Prostate gland (tissue), 2 donors: Measurements from ENCODE around the gene SPA17. TPM values are rescaled to one million over a fixed set of nuclear protein-coding genes. Genes with fewer than 3 reads are reported as not detected.
A peak's percentile ranks its signal among the peaks of the same experiment; 100 is the strongest.

ENCODE experiments used
- DNase-seq: peaks from one replicate; pipeline ENCODE4 v3.0.0-alpha.2; 2019; ENCODE audit warnings: low spot score
- H3K27ac ChIP-seq, 2 donors: fragments of 200-600 bp; sonication (generic); 2 replicates each; pipeline ENCODE4 v1.5.1; 2017 to 2019
- H3K27me3 ChIP-seq: fragments of 200-600 bp; sonication (generic); replicated peaks from 2 replicates; pipeline ENCODE4 v1.5.1; 2019; ENCODE audit not compliant: insufficient read depth
- H3K36me3 ChIP-seq, 2 donors: fragments of 200-600 bp; sonication (generic); 1 replicate in 1 of 2; 2 replicates in 1 of 2; pipeline versions ENCODE4 v1.5.1 to v1.8.1; 2017 to 2019
- H3K4me1 ChIP-seq: fragments of 200-600 bp; sonication (generic); replicated peaks from 2 replicates; pipeline ENCODE4 v1.5.1; 2019
- H3K4me3 ChIP-seq, 2 donors: fragments of 200-600 bp; sonication (generic); 2 replicates each; pipeline ENCODE4 v1.5.1; 2017 to 2019
- H3K9me3 ChIP-seq: fragments of 200-600 bp; sonication (generic); 2 replicates; pipeline ENCODE4 v1.5.1; 2017
- CTCF ChIP-seq, 4 experiments: fragments of 200-600 bp in 2 of 4; fragments of 450-650 bp in 2 of 4; sonication (generic) in 2 of 4; IDR thresholded peaks; 1 replicate in 3 of 4; 2 replicates in 1 of 4; pipeline ENCODE4 v1.5.1; 2016 to 2019; ENCODE audit warnings: antibody characterized with exemption in 4 of 4, mild to moderate bottlenecking in 2 of 4, moderate library complexity in 2 of 4
- POLR2A ChIP-seq: fragments of 450-650 bp; IDR thresholded peaks from one replicate; pipeline ENCODE4 v1.6.1; 2016; ENCODE audit warnings: antibody characterized with exemption, mild to moderate bottlenecking
- POLR2AphosphoS5 ChIP-seq: sonication (generic); formaldehyde crosslinking; IDR thresholded peaks from one replicate; pipeline ENCODE4 v1.6.1; 2017; ENCODE audit warnings: antibody characterized with exemption
- WGBS: methylation state at CpG from one replicate; pipeline ENCODE4 v1.1.5; 2018; 5-methylcytosine and 5-hydroxymethylcytosine counted together
- intact Hi-C: fragments of 100-400 bp; cut with DNase I; formaldehyde crosslinking; loops from one replicate; pipeline ENCODE4 v1.14.2; 2022
- total RNA-seq, 2 donors: library from RNA; depleted of rRNA; stranded (reverse); fragments of >200 nt; gene quantifications; one replicate each; pipeline ENCODE4 v1.1.0, GENCODE V29; 2016

Gene SPA17
- total RNA-seq, 2 donors from 2014 or later, result 14.7 to 20.8 TPM

- intact Hi-C loops, result no loop called here
- no peak overlapping the region for H3K4me3 ChIP-seq
- H3K27me3 ChIP-seq, result no peaks in the 10 kb centered on the region
- H3K4me1 ChIP-seq, result no peaks in the 10 kb centered on the region
- H3K9me3 ChIP-seq, result no peaks in the 10 kb centered on the region
- DNase-seq, result no peak
- H3K27ac ChIP-seq, result no peak overlapping the region
- TF ChIP-seq POLR2A (no peak), CTCF (IDR thresholded peaks at IDR 0.05) (peak in 1 of 4 experiments; percentile 6)
- 50% methylated on average over 1 of the region's 1 CpG for WGBS
- H3K36me3 ChIP-seq, result peaks cover 5 to 7% of the 10 kb centered on the region in 2 donors
Measured at GRCh38 chr11:124633355-124633754, 40.3 kb upstream of the SPA17 start.

DNA sequence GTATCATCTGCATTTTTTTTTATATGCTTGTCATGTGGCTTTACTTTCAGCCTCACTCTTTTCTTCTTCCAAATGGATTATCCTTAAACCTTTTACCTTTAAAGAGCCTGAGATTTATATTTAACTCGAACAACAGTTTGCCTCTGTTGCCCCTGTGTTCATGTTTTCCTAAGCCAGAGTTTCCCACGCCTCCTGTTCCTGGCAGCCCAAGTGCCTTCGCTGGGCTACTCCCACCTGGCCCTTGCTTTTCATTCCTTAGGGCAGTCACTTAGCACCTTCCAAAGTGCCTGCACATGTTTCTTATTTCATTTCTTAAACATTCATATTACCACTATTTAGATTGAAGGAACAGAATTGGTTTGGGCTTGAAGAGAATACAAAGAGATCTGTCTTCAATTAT lies 37.8 kb upstream of the SPA17 start:
- 70% methylated on average over 3 of the region's 3 CpGs for WGBS
- H3K27ac ChIP-seq, result no peak overlapping the region
- no peaks in the 10 kb centered on the region for H3K9me3 ChIP-seq
- H3K4me1 ChIP-seq, result no peaks in the 10 kb centered on the region
- H3K36me3 ChIP-seq, result peaks cover under 1 to 2% of the 10 kb centered on the region in 2 donors
- intact Hi-C loops, result no loop called here
- DNase-seq, result no peak
- H3K4me3 ChIP-seq, result no peak overlapping the region
- no peaks in the 10 kb centered on the region for H3K27me3 ChIP-seq
- TF ChIP-seq POLR2A (no peak), CTCF (IDR thresholded peaks at IDR 0.05) (no peak), POLR2AphosphoS5 (no peak)

DNA sequence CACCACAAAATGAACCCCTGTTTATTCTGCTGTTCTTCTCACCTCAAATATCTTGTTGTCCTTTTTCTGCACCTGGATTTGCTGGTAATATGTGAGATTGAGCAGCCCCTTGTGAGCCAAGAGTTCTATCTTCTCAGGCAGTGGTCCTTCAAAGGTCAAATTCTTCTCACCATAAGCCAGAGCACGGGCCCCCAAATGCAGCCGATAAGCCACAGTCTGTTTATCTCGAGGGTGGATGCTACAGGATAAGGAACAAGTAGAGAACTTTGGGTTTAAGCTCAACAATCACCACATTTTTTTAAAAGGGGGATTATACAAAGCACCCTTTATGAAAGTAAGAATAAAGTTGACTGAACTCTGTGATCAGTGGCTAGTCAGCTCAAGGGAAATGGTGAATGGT lies 35.2 kb upstream of the SPA17 start:
- no peak for DNase-seq
- Histone ChIP-seq H3K27ac (no peak overlapping the region), H3K4me3 (no peak overlapping the region), H3K4me1 (no peaks in the 10 kb centered on the region), H3K9me3 (no peaks in the 10 kb centered on the region), H3K27me3 (no peaks in the 10 kb centered on the region), H3K36me3 (no peaks in the 10 kb centered on the region)
- intact Hi-C loops, result no loop called here
- TF ChIP-seq POLR2AphosphoS5 (no peak), POLR2A (no peak), CTCF (IDR thresholded peaks at IDR 0.05) (no peak)
- 90% methylated on average over 3 of the region's 3 CpGs for WGBS

- WGBS, result 90% methylated on average over 1 of the region's 1 CpG
- H3K9me3 ChIP-seq, result no peaks in the 10 kb centered on the region
- DNase-seq, result no peak
- TF ChIP-seq CTCF (IDR thresholded peaks at IDR 0.05), result no peak
- no peak for TF ChIP-seq POLR2AphosphoS5
- TF ChIP-seq POLR2A, result no peak
- intact Hi-C loops, result no loop called here
- no peak overlapping the region for H3K4me3 ChIP-seq
- no peak overlapping the region for H3K27ac ChIP-seq
- H3K27me3 ChIP-seq, result no peaks in the 10 kb centered on the region
- H3K4me1 ChIP-seq, result no peaks in the 10 kb centered on the region
- no peaks in the 10 kb centered on the region for H3K36me3 ChIP-seq
Measured at GRCh38 chr11:124639186-124639585, 34.5 kb upstream of the SPA17 start.

DNA sequence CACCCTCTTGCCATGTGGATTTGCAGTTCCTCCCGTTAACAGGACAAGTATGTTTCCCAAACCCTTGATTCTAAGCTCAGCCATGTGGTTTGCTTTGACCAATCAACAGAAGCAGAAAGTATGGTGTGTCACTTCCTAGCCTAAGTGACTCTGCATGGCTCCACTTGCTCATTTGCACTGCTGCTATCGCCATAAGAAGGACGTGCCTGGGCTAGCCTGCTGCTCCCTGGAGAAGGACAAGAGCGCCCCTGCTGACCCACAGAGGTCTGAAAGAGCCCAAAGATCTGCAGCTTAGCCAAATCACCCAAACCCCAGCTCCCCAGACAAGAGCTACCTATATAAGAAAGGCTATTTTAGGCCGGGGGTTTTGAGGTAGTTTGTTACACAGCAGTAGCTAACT lies 33.0 kb upstream of the SPA17 start:
- Histone ChIP-seq H3K9me3 (no peaks in the 10 kb centered on the region), H3K4me3 (no peak overlapping the region), H3K27ac (no peak overlapping the region), H3K27me3 (no peaks in the 10 kb centered on the region), H3K36me3 (no peaks in the 10 kb centered on the region), H3K4me1 (no peaks in the 10 kb centered on the region)
- no peak for DNase-seq
- 85% methylated on average over 5 of the region's 5 CpGs for WGBS
- intact Hi-C loops, result no loop called here
- TF ChIP-seq CTCF (IDR thresholded peaks at IDR 0.05) (no peak), POLR2AphosphoS5 (no peak), POLR2A (no peak)
